ENCODE results near the gene TENM3.

TENM3 gene

DNA sequence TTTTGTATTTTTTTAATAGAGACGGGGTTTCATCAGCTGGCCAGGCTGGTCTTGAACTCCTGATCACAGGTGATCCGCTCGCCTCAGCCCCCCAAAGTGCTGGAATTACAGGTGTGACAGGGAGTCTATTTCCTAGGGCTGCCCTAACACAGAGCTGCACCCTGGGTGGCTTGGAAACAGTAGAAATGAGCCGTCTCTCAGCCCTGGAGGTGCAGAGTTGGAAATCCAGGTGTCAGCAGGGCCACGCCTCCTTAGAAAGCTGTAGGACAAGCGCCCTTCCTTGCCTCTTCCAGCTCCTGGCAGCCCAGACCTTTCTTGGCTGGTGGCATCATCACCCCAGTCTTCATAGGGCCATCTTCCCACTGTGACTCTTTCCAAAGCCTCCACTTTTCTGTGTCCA lies 602.4 kb downstream of the TENM3 start:
- H3K27me3 Mint-ChIP-seq: peaks cover 2% of the 10 kb centered on the region
- no peak overlapping the region for H3K4me3 Mint-ChIP-seq
- no peaks in the 10 kb centered on the region for H3K4me1 Mint-ChIP-seq (ENCODE audit: low read depth)
- no peak overlapping the region for H3K27ac Mint-ChIP-seq
- H3K9me3 Mint-ChIP-seq: no peaks in the 10 kb centered on the region
- intact Hi-C loops (cut with micrococcal nuclease): no loop called here
- no peaks in the 10 kb centered on the region for H3K36me3 Mint-ChIP-seq (ENCODE audit: low read depth)

DNA sequence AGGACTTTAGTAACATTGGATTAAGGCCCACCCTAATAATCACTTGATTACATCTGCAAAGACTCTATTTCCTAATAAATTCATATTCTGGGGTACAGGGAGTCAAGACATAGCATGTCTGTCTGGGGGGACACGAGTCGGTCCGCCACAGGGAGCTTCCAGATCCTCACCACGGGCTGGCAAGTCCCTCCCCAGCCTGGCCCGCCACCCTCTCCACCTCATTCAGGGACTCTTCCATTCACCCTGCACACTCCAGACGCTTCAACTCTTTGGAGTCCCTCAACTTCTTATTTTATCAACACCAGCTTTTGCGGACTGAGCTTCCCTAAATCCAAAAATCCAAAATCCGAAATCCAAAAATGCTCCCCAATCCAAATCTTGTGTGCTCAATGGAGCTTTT lies 602.8 kb downstream of the TENM3 start:
- Mint-ChIP-seq H3K27me3 (peaks cover 2% of the 10 kb centered on the region), H3K4me1 (ENCODE audit: low read depth) (no peaks in the 10 kb centered on the region), H3K9me3 (no peaks in the 10 kb centered on the region), H3K36me3 (ENCODE audit: low read depth) (no peaks in the 10 kb centered on the region), H3K4me3 (no peak overlapping the region), H3K27ac (no peak overlapping the region)
- intact Hi-C loops (cut with micrococcal nuclease): no loop called here

DNA sequence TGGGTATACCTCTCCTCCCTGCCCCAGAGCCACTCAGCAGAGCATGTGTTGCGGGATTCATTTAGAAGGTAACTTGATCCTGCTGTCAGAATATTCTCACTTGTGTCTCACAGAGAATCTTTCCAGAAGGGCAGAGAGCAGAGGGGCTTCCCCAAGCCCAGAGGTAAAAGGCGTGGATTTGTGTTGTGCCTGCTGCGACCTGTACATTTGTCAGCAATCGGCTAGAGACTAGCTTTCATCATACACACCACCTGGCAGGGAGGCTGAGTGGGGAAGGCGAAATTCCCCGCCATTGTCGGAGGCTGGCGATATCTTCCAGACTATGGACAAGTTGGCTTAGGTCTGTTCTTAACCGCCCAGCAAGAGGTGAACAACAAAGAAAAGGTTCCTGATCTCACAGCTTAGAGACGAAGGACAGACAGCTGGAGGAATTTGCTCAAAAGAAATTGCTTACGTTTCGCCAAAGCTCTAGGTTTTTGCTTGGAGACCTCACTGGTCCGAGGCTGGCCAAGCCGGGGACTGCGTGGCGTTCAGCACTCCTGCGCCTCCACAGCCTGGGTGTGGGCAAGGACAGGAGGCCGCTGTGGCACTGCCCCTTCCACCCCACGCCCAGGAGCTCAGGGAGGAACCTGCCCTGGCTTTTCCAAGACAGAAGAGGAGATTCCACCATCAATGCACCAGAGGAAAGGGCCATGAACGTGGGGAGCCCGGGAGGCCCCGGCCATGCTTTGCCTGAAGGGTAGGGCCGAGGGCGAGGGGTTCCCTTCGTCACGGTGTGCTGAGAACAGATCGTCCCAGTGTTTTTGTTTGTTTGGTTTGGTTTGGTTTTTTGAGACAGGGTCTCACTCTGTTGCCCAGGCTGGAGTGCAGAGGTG lies 604.6 kb downstream of the TENM3 start:
- no peaks in the 10 kb centered on the region for H3K36me3 Mint-ChIP-seq (ENCODE audit: low read depth)
- no peak overlapping the region for H3K4me3 Mint-ChIP-seq
- H3K27me3 Mint-ChIP-seq: peaks cover 2% of the 10 kb centered on the region
- intact Hi-C loops (cut with micrococcal nuclease): no loop called here
- H3K9me3 Mint-ChIP-seq: peaks cover 2% of the 10 kb centered on the region
- H3K4me1 Mint-ChIP-seq (ENCODE audit: low read depth): no peaks in the 10 kb centered on the region
- H3K27ac Mint-ChIP-seq: no peak overlapping the region

DNA sequence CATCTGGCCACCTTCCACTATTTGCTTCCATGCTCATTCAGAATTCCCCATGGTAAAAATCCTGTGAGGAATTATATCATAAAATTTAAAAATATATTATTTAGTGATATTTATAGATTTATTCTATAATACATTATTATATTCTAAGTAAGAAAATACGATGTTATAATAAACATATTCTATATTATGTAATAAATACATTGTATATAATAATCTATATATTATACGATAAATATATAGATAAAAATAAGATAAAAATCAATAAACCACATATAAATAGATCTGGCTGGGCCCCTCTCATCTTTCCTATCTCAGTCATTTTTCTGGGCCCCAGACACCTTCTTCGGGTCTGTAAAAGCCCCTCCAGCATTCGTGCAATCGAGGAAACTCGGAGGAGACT lies 605.5 kb downstream of the TENM3 start:
- H3K36me3 Mint-ChIP-seq (ENCODE audit: low read depth): no peaks in the 10 kb centered on the region
- H3K27me3 Mint-ChIP-seq: peaks cover 2% of the 10 kb centered on the region
- intact Hi-C loops (cut with micrococcal nuclease): no loop called here
- H3K9me3 Mint-ChIP-seq: peaks cover 11% of the 10 kb centered on the region
- H3K4me1 Mint-ChIP-seq (ENCODE audit: low read depth): no peaks in the 10 kb centered on the region
- H3K27ac Mint-ChIP-seq: no peak overlapping the region
- H3K4me3 Mint-ChIP-seq: no peak overlapping the region
